ENCODE measurements around the gene MYO5C.
"Not testable (repeated sequence)": the region's sequence is repeated elsewhere in the genome, so short reads cannot be mapped to it uniquely, and the experiment has no call there.

MYO5C gene

DNA sequence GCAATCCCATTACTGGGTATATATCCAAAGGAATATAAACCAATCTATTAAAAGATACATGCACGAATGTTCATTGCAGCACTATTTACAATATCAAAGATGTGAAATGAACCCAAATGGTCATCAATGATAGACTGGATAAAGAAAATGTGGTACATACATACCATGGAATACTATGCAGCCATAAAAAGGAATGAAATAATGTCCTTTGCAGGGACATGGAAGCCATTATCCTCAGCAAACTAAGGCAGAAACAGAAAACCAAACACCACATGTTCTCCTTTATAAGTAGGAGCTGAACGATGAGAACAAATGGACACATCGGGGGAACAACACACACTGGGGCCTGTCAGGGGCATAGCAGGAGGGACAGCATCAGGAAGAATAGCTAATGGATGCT, 125.4 kb downstream of the MYO5C start:
- DNase-seq (ENCODE audit: low spot score) = not testable (repeated sequence)

DNA sequence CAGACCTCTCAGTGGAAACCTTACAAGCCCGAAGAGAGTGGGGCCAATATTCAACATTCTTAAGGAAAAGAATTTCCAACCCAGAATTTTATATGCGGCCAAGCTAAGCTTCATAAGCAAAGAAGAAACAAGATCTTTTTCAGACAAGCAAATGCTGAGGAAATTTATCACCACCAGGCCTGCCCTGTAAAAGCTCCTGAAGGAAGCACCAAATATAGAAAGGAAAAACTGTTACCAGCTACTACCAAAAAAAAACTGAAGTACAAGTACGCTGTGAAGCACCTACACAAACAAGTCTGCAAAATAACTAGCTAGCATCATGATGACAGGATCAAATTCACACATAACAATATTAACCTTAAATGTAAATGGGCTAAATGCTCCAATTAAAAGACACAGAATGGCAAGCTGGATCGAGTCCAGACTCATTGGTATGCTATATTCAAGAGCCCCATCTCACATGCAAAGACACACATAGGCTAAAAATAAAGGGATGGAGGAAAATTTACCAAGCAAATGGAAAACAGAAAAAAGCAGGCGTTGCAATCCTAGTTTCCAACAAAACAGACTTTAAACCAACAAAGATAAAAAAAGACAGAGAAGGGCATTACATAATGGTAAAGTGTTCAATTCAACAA, 130.0 kb downstream of the MYO5C start:
- DNase-seq (ENCODE audit: low spot score) = not testable (repeated sequence)

DNA sequence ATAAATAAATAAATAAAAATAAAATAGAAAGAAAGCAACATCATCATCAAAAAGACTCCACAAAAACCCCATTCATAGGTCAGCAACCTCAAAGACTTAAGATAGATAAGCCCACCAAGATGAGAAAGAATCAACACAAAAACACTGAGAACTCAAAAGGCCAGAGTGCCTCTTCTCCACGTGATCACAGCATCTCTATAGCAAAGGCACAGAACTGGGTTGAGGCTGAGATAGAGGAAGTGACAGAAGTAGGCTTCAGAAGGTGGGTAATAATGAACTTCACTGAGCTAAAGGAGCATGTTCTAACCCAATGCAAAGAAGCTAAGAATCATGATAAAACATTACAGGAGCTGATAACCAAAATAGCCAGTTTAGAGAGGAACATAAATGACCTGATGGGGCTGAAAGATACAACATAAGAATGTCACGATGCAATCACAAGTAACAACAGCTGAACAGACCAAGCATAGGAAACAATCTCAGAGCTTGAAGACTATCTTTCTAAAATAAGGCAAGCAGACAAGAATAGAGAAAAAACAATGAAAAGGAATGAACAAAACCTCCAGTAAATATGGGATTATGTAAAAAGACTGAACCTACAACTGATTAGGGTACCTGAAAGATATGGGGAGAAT, 130.9 kb downstream of the MYO5C start:
- DNase-seq (ENCODE audit: low spot score) = no peak

DNA sequence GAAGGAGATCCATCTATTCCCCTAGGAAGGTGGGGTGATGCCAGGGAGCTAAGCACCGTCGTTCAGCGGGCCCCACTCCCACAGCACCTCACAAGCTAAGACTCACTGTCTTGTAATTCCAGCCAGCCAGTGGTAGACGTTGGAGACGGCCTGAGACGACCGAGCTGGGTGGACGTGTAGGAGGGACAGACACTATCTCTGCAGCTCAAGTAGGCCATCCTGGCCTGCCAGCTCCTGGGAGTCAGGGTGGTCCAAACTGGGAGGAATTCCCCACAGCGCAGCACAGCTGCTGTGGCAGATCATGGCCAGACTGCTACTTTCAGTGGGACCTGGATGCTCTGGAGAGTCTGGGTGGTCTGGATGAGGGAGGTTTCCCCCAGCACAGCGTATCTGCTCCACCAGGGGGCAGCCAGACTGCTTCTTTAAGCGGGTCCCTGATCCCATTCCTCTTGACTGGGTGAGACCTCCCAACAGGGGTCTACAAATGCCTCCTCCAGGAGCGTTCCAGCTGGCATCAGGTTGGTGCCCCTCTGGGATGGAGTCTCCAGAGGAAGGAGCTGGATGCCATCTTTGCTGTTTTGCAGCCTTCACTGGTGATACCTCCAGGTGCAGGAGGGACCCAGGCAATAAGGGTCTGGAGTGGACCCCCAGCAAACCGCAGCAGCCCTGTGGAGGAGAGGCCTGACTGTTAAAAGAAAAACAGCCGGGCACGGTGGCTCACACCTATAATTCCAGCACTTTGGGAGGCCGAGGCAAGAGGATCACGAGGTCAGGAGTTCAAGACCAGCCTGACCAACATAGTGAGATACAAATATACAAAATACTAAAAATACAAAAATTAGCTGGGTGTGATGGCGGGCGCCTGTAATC, 132.0 kb downstream of the MYO5C start:
- DNase-seq (ENCODE audit: low spot score) = no peak

DNA sequence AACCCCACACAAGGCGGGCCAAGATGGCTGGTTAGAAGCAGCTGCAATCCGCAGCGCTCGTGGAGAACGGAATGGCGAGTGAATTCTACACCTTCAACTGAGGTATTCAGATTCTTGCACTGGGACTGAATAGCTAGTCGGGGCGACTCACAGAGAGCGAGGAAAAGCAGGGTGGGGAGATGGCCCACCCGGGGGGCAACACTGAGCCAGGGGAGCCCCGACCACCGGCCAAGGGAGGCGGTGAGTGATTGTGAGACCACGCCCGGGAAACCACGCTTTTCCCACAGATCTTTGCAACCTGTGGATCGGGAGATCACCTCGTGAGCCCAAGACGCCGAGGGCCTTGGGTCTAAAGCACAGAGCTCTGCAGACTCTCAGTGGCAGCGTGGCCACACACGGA, 132.7 kb downstream of the MYO5C start:
- no peak for DNase-seq (ENCODE audit: low spot score)

DNA sequence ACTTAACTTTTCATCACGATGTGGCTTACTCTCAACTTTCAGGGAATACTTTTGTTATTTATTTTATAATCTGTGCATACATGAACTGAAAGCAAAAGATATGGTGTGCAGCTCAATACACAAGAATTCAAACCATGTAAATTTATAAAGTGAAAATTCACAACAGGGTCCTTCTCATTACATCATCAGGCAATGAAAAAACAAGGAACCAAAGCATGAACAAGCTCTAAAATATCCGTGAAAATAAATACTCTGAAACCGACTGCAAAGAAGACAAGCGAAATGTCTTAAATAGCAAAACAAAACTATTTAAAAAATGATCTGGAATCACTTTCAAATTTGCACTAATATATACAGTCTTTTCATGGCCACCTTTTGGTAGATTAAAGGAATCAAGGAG, 133.3 kb downstream of the MYO5C start:
- DNase-seq (ENCODE audit: low spot score) = no peak

DNA sequence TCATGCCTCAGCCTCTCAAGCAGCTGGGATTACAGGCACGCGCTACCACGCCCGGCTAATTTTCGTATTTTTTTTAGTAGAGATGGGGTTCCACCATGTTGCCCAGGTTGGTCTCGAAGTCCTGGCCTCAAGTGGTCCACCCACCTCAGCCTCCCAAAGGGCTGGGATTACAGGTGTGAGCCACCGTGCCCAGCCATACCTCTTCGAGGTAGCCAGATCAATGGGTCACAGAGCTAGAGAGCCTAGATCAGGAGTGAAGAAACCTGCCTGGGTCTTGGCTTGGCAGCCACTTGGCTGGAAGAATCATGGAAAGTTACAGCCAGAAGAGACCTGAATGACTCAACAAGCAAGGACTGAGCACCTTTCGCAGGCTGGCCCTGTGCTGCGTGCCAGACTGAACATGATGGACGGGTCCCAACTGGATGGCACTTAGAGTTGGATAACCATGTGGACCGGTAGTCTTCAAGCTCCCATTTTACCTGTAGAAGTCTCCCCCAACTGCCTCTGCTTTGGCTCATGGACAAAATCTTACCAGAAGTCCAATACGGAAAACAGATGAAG, 134.1 kb downstream of the MYO5C start:
- peak; percentile 58 for DNase-seq (ENCODE audit: low spot score)

DNA sequence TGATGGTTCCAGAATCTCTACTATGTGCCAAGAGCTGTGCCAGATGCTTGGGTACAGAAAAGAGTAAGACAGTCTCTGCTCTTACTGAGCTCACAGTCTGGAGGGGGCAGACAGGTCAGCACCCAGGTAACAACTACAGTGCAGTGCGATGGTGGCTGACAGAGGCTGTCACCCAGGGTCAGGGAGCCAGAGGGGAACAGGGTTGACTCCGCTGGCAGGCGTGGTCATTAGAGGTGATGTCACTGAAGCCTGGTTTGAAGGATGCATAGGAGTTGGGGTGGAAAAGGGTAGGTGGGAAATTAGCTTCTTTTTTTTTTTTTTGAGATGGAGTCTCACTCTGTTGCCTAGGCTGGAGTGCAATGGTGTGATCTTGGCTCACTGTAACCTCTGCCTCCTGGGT, 136.0 kb downstream of the MYO5C start:
- DNase-seq (ENCODE audit: low spot score) = no peak

DNA sequence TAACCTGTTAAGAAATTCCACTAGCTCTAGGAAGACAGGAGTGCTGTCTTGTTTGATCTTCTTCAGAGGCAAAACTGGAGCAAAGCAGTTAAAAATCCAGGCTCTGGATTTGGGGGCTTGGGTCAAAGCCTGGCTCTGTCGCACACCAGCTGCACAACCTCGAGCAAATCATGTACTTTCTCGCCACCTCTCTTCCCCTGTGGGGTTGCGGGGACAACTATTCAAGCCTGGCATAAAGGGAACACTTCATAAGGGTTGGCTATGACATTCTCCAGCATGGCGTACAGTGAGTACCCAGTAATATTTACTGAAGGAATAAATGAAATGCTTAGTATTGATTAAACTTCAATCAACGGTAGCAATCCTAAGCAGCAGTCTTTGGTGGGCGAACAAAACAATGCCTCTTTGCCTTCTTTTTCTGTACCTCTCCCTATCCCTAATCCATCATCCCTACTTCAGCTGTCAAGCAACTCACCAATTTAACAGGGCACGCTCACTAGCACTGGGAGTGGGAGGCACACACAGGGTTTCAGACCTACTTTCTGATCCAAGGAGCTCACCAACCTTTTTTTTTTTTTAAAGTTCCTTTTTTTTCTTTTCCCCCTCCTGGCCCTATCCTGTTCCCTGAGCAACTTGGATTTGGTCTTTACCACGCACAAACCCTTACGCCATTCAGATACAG, 137.4 kb downstream of the MYO5C start:
- no peak for DNase-seq (ENCODE audit: low spot score)

DNA sequence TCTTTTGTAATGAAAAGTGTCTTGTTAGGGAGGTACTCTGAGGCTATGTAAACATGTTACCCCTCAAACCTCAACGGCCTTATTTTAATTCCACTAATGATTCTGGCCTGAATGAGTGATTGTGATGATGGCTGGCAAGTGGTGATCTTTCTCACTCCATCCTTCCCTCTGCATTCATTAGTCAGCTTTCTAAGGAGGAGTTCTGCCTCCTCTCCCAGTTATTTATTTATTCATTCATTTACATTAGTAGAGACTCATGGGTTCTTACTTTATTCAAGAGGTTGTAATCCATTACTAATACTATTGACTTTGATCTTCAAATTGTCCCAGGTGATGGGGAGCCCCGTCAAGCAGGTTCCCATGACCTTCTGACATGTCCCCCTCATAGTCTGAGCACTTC, 139.7 kb downstream of the MYO5C start:
- DNase-seq (ENCODE audit: low spot score) = no peak

DNA sequence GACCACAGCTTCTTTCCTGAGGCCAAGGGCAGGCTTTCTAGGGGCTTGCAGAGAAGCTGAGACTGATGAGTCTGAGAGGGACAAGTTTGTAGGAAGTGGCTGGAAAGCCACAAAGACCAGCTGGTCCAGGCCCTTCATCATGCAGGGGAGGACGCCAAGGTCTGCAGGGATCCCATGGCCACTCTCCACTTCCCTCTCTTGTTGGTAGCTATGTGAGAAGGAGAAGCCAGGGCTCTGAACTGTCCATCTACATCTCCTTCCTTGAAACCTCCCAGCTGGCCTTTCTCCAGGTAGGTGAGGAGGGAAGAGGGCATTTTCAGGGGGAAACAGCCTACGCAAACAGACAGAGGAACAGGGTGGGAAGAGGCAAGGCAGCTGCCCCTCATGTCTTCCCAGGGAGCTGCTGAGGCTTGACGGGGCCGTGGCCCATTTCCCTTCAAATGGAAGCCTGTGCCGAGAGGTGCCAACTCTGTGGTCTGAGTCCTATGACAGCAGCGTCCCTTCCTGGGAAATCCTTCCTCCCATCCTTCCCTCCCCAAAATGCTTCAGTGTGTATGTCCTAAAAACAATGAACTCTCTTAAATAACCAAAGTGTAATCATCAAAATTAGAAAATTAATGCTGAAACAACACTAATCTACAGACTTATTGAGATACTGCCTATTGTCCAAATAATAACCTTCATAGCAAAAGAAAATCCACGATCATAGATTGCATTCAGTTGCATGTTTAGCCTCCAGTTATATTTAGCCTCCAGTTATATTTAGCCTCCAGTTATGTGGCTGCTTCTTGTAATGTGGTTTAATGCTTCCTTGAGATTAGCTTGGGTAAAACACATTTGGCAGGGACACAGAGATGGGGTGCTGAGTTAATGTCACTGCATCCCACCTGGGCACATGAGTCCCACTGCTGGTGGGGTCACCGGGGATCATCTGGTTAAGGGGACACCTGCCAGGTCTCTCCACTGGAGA, 140.4 kb downstream of the MYO5C start:
- peak; percentile 62 for DNase-seq (ENCODE audit: low spot score)

DNA sequence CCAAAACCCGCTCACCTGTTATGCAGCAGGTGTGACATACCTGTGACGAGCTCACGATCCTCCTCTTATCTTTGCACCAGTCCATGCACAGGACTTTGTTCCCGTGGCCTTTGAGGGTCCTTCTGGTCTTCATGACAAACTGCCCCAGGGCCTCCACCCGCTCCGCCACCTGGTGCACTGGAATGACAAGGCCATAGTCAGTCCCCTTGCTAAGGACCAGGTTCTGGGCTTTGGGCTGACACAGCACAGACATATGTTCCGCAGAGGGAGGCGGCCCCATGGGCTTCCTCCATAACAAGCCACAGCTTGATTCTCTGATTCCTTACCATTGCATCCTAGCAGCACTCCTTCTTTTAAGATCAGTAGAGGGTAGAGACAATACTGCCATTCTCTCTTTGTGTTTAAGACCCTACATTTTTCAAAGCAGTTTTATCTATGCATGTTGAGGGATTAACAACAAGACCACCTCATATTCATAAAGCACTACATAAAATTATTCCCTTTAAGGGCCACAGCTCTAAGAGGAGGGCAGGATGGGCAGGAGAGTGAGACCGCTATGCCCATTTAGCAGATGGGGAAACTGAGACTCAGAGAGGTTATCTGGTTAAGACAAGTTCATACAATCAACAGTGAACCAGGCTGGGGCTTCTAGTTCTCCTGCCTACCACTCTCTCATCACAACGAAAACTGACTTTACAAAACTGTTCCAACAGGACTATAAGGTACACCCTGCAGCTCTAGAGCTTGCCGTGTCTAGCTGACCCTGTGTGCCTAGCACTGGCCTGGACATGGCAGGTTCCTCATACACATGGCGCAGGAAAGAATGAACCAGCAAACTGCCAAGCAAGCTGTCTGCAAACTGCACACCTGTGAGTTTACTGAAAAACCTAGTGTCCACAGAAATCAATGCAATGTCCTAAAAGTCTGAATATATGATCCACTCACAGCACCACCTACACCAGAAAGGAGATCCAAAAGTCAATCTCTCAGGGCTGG, 141.4 kb downstream of the MYO5C start:
- no peak for DNase-seq (ENCODE audit: low spot score)

DNA sequence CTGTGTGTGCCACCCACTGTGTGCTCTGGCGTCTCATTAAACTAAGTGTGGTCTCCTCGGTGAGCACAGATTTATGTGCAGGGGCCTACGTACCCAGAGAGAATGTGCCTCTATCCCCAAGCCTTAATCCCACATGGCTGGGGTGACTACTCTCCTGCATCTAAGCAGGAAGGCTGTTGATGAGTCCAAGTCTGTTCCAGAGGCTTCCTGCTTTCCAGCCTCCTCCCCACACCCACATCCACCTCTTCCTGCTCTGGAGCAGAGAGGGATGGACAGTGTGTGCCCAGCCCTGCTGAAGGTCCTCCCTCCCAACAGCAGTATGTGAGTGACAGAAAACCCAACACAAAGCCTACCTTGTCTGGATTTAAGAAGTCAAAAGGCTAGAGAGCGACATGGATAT, 144.3 kb downstream of the MYO5C start:
- no peak for DNase-seq (ENCODE audit: low spot score)

DNA sequence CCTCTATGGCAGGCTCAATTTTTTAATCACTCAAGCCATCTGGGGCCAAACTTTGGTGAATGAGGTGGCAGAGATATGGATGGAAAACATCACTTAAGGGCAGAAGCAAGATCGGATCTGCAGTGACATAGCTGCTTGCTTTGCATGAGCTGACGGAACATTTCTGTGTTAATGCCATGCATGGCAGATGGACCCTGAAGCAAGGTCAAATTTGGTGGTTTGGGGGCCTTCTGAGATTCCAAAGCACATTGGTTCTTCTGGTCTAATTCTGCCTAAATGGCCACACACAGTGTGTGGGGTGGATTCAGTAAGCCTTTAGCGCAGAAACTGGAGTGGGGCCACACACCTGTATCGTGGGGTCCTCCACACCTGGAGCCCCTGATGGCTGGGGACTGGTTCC, 144.7 kb downstream of the MYO5C start:
- DNase-seq (ENCODE audit: low spot score) = no peak

DNA sequence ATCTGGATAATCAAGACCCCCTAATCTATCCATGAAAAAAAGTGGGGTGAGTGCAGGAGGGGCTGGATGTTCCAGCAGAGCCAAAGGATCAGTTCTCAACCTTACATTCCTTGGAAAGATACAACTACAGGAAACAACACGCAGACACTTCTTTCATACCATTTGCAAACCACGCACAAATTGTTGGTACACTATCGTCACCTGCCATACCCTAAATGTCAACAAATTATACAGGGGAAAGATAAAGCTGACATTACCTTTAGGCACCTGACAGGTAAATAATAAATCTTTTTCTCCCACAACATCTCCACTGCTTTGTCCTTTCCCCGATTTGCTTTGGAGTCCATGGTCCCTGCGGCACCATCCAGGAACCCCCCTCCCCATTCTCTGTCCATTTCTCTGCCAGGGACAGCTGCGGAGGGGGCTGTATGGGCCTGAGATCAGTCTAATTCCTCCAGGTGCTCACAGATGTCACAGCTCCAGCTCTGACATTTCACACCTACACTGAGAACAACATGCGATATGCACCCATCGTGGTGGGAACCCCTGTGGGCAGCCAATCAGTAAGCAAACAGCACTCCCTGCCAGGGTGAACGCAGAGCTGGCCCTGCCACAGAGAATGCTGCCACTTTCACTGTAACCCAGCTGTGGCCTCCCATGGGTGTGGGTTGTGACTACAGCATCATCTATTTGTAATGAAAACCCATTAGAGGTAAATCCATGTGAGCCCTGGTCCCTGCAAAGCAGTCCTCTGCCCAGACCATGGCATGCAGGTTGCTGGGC, 145.4 kb downstream of the MYO5C start:
- DNase-seq (ENCODE audit: low spot score) = no peak

DNA sequence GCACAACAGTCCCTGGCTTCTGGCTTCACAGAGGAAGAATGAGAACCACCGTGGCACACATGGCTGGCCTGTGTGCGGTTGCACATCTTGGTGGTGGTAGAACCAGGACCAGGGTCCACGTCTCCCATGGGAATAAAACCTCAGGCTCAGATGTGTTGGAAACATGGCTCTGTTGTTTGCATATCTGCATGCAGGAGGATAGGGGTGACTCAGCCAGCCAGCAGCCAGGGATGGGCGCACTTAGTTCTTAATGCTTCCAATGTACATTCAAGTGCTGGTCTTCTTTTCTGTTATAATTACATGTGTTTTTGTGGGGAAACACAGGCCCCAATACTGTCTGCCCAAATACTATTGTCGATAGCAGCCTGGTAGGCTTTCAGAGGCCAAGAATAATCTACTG, 147.2 kb downstream of the MYO5C start:
- no peak for DNase-seq (ENCODE audit: low spot score)

DNA sequence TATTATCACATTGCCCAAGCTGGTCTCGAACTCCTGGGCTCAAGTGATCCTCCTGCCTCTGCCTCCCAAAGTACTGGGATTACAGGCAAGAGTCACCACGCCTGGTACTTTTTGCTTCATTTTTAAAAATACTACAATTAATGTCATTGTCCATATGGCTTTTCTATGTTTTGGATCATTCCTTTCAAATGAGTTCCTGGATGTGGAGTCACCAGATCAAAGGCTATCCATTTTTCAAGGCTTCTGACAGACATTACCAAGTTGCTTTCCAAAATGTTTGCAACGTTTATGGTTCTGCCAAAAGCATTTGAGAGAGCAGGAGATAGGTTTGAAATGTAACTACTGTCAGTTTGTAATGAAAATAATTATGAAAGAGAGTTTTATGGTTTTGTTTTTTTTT, 148.8 kb downstream of the MYO5C start:
- no peak for DNase-seq (ENCODE audit: low spot score)

DNA sequence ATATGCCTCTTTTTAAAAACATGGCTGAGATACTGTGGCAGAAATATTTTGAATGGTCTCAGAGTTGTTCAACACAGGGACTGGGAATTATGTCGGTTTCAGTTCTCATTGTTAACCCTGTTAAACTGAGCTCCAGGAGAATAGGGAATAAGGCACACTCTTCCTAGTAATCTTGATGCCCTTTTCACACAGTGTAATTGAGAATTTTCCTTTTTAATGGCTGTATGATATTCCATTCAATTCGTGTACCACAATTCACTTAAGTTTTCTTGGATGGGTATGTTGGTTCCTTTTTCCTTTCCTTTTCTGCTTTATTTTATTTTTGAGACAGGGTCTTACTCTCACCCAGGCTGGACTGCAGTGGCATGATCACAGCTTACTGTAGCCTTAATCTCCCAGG, 149.3 kb downstream of the MYO5C start:
- no peak for DNase-seq (ENCODE audit: low spot score)

DNA sequence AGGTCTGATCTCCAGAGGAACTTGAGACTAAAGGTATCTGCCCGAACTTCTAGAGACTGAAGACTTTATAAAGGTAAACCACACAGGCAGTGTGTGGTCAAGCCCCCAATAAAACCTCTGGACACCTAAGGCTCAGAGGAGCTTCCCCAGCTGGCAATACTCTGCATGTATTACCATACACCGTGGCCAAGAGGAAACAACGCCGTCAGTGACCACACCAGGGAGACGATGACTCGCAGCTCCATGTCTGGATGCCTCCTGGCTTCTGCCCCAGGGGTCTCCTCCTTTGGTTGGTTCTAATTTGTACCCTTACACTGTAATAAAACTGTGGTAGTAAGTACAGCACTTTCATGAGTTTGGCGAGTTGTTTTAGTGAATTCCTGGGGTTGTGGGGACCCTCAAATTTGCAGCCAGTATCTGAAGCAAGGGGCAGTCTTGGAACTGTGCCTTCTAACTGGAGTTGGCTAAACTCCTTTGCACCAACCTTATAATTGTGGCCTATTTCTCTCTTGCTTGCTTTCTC, 150.9 kb downstream of the MYO5C start:
- no peak for DNase-seq (ENCODE audit: low spot score)

Data from cerebellar cortex (tissue), 1 donor.